Pulmonary artery endothelial cell (primary cell): Measurements from ENCODE around the gene SLC16A3. TPM values are rescaled to one million over a fixed set of nuclear protein-coding genes. Genes with fewer than 3 reads are reported as not detected.

Experiments used
- DNase-seq: peaks from one replicate; pipeline ENCODE4 v3.0.0-alpha.2; 2011; ENCODE audit warnings: low read depth, low spot score
- total RNA-seq: library from RNA; depleted of rRNA; stranded (reverse); fragments of >200 nt; gene quantifications from 2 replicates; pipeline ENCODE4 v1.2.3, GENCODE V29; 2014

Gene SLC16A3
- total RNA-seq, 1 donor from 2014 or later = 101 TPM

- DNase-seq = no peak
Measured at GRCh38 chr17:82266142-82266541, 37.3 kb downstream of the SLC16A3 start.

- DNase-seq = peak; percentile 64
Measured at GRCh38 chr17:82267575-82268379, 38.9 kb downstream of the SLC16A3 start.

GRCh38 chr17:82269138-82269881 lies 40.5 kb downstream of the SLC16A3 start:
- DNase-seq = no peak

GRCh38 chr17:82269882-82270500 lies 41.1 kb downstream of the SLC16A3 start:
- DNase-seq = no peak

- DNase-seq = no peak
Measured at GRCh38 chr17:82270651-82271050, 41.8 kb downstream of the SLC16A3 start.

GRCh38 chr17:82271401-82271800 lies 42.6 kb downstream of the SLC16A3 start:
- DNase-seq = no peak

- DNase-seq = no peak
Measured at GRCh38 chr17:82272495-82273326, 43.9 kb downstream of the SLC16A3 start.

GRCh38 chr17:82273327-82274133 lies 44.7 kb downstream of the SLC16A3 start, which contains the start of gene CSNK1D:
Gene CSNK1D, minus strand, starts transcription at chr17:82273700. Its CDS starts 319 bp downstream, at chr17:82273381.
- DNase-seq = no peak

- no peak for DNase-seq
Measured at GRCh38 chr17:82274134-82275020, 45.5 kb downstream of the SLC16A3 start.

- no peak for DNase-seq
Measured at GRCh38 chr17:82275326-82275725, 46.5 kb downstream of the SLC16A3 start.

- no peak for DNase-seq
Measured at GRCh38 chr17:82276938-82277337, 48.1 kb downstream of the SLC16A3 start.

- no peak for DNase-seq
Measured at GRCh38 chr17:82277851-82278250, 49.0 kb downstream of the SLC16A3 start.

- DNase-seq = no peak
Measured at GRCh38 chr17:82278308-82278707, 49.5 kb downstream of the SLC16A3 start.

- no peak for DNase-seq
Measured at GRCh38 chr17:82278786-82279391, 50.0 kb downstream of the SLC16A3 start.

- no peak for DNase-seq
Measured at GRCh38 chr17:82280537-82280936, 51.7 kb downstream of the SLC16A3 start.

GRCh38 chr17:82281076-82281475 lies 52.2 kb downstream of the SLC16A3 start:
- DNase-seq = no peak

GRCh38 chr17:82281502-82282238 lies 52.8 kb downstream of the SLC16A3 start:
- DNase-seq = no peak
